ENCODE measurements around the gene MACF1. TPM values are rescaled to one million over a fixed set of nuclear protein-coding genes. Genes with fewer than 3 reads are reported as not detected.

Gene MACF1
- total RNA-seq, 2 experiments from 2014 or later: 353 to 366 TPM

DNA sequence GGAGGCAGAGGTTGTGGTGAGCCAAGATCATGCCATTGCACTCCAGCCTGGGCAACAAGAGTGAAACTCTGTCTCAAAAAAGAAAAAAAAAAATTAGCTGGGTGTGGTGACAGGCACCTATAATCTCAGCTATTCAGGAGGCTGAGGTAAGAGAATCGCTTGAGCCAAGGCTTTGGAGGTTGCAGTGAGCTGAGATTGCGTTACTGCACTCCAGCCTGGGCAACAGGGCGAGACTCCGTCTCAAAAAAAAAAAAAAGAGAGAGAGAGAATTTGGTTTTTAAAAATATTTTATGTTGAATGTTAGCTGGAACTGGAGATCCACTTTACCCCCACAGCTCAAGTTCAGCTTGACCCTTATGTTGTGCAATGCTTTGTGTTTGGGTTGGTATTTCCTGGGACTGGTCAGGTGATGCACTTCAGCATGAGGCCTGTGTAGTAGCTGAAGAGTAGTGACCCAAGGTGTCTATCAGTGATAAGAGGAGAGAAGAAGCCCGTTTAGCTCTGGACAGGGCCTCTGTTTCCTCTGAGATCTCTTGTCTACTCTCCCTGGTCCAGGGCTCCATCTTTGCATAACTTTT is 36.8 kb upstream of the MACF1 start:
- Mint-ChIP-seq H3K36me3 (ENCODE audit: low read depth) (no peaks in the 10 kb centered on the region), H3K9me3 (ENCODE audit: insufficient read depth) (no peaks in the 10 kb centered on the region), H3K4me3 (no peak overlapping the region)

DNA sequence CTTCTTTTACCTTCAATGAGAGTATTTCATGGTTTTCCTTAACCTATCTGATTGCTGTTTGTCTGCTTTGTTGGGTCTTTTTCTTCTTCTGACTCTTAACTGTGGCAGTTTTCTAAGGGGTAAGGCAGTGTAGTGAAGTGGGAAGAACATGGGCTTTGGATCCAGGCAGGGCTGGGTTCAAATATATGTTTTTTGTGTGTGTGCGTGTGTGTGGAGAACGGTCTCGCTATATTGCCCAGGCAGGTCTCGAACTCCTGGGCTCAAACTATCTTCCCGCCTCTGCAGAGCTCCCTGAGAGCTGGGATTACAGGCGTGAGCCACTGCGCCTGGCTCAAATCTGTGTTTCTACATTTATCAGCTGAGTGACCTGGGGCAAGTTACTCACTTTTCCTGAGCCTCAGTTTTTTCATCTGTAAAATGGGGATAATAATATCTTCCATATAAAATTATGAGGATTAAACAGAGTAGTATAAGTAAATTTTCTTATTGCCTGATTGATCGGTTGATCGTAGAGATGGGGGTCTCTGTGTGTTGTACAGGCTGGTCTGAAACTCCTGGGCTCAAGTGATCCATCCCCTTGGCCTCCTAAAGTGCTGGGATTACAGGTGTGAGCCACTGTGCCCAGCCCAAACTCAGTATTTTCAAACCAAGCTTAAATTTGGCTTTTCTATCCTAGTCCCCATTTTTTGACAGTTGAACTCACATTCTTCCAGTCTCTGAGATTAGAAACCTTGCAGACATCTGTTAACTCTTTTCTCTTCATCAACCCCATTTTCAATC is 36.0 kb upstream of the MACF1 start:
- ATAC-seq: no peak
- H3K36me3 Mint-ChIP-seq (ENCODE audit: low read depth): no peaks in the 10 kb centered on the region
- DNase-seq: no peak
- peaks cover 2% of the 10 kb centered on the region for H3K4me1 Mint-ChIP-seq (ENCODE audit: low read depth)
- H3K27me3 Mint-ChIP-seq (ENCODE audit: low read depth): no peaks in the 10 kb centered on the region
- CTCF ChIA-PET: interaction anchor here (0.9 to 3.7 kb wide), 6 partner anchors 15 to 370 kb away, joined by 3 to 12 read pairs (median 6); no protein-coding TSS in a partner anchor
- H3K4me3 Mint-ChIP-seq: no peak overlapping the region
- H3K9me3 Mint-ChIP-seq (ENCODE audit: insufficient read depth): no peaks in the 10 kb centered on the region
- no peak overlapping the region for H3K27ac Mint-ChIP-seq
- POLR2A ChIA-PET: no interaction called here

More for the DNA sequence above, 36.8 kb upstream of the MACF1 start:
- no peak for DNase-seq
- CTCF ChIA-PET: interaction anchor here (0.9 to 3.7 kb wide), 2 partner anchors 16 to 24 kb away, joined by 3 to 12 read pairs; no protein-coding TSS in a partner anchor
- no peak for ATAC-seq
- POLR2A ChIA-PET: interaction anchor here (0.6 kb wide), 1 partner anchor 51 kb away, joined by 3 read pairs; no protein-coding TSS in a partner anchor
- H3K27me3 Mint-ChIP-seq (ENCODE audit: low read depth): no peaks in the 10 kb centered on the region
- peaks cover 2% of the 10 kb centered on the region for H3K4me1 Mint-ChIP-seq (ENCODE audit: low read depth)
- no peak overlapping the region for H3K27ac Mint-ChIP-seq

DNA sequence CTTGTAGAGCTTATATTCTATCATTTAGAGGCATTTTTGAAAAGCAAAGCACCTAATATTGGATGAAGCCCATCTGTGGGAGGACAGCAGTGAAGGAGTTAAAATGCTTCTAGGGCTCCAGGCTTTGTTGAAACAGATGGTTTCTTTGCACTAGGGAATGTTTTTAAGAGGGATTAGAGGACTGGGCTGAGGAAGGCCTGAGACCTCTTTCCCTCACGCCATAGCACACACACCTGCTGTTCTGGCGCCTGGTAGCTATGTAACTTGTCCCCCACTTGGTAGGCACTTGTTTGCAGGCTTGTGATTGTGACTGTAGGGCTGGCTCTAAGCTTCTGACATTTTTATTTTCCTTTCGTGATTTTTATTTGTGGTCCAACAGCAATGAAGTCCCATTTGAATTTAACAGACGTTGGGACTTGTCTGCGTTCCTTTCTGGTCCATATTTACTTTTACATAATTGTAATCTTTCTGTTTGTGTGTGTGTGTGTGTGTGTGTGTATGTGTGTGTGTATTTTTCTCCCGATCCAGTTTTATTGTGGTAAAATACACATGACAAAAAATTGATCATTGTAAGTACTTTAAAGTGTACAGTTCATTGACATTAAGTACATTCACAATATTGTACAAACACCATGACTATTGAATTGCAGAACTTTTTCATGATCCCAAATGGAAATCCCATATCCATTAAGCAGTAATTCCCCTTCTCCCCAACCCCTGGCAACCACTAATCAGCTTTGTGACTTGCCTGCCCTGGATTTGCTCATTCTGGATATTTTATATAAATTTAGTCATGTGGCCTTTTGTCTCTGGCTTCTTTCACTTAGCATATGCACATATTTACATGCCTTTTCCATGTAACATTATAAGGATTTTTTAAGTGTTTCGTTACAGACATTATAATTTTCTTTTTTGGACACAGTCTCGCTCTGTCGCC is 33.5 kb upstream of the MACF1 start:
- CTCF ChIA-PET: interaction anchor here (1.7 to 3.7 kb wide), 3 partner anchors 13 to 88 kb away, joined by 6 to 12 read pairs (median 7); no protein-coding TSS in a partner anchor
- Mint-ChIP-seq H3K4me3 (no peak overlapping the region), H3K9me3 (ENCODE audit: insufficient read depth) (no peaks in the 10 kb centered on the region)

DNA sequence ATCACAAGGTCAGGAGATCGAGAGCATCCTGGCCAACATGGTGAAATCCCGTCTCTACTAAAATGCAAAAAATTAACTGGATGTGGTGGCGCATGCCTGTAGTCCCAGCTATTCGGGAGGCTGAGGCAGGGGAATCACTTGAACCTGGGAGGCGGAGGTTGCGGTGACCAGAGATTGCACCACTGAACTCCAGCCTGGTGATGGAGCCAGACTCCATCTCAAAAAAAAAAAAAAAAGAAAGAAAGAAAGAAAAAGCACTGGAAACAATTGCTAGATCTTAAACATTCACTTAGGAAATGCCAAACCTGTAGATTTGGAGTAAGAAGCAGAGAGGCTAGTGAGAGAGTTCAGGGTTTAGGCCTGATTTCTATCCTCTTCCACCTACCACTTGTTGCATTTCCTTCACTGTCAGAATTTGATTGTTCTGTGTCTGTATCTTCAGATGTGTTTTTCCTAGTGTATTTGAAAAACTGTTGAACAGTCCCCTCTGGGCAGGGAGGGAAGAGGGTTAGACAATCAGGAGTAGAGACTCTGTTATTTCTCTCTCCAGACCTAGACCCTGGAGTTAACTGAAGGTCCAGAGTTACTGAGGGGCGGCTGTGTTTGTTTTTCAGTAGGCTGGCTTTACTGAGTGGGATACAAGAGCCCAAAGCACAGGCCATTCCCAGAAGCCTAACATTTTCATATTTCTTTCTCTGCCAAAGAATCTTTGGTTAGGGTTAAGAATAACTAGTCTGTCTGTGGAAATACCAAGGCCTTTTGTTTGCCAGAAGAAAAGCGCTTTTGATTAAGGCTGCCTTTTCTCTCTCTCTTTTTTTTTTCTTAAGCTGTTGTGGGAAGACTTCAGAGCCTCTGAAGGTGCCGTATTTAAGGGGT is 31.1 kb upstream of the MACF1 start:
- Mint-ChIP-seq H3K36me3 (ENCODE audit: low read depth) (no peaks in the 10 kb centered on the region), H3K4me1 (ENCODE audit: low read depth) (no peaks in the 10 kb centered on the region), H3K9me3 (ENCODE audit: insufficient read depth) (no peaks in the 10 kb centered on the region), H3K27ac (no peak overlapping the region), H3K27me3 (ENCODE audit: low read depth) (no peaks in the 10 kb centered on the region), H3K4me3 (no peak overlapping the region)
- CTCF ChIA-PET: interaction anchor here (0.9 to 2.0 kb wide), 4 partner anchors 10 to 86 kb away, joined by 4 to 8 read pairs (median 6); no protein-coding TSS in a partner anchor
- POLR2A ChIA-PET: interaction anchor here (0.6 kb wide), 1 partner anchor 62 kb away, joined by 3 read pairs; no protein-coding TSS in a partner anchor
- no peak for DNase-seq
- ATAC-seq: no peak

More for the DNA sequence above, 33.5 kb upstream of the MACF1 start:
- no peaks in the 10 kb centered on the region for H3K36me3 Mint-ChIP-seq (ENCODE audit: low read depth)
- H3K4me1 Mint-ChIP-seq (ENCODE audit: low read depth): peaks cover 2% of the 10 kb centered on the region
- H3K27ac Mint-ChIP-seq: no peak overlapping the region
- H3K27me3 Mint-ChIP-seq (ENCODE audit: low read depth): no peaks in the 10 kb centered on the region
- DNase-seq (no peak), ATAC-seq (no peak)
- POLR2A ChIA-PET: no interaction called here

DNA sequence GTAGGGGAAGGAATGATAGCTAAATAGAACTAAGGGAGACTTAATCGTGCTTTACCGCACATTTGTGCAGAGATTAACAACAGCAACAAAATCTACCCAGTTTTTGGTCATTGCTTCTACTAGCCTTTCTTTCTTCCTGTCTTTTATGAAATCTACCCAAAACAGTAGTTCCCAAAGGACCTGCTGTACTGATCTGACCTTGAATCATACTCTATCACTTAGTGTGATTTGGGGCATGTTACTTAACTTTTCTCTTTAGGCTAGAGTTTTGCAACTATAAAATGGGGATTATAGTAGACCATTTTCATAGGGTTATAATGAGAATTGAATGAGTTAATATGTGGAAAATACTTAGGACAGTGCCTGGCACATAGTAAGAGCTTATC is 30.5 kb upstream of the MACF1 start:
- ATAC-seq (no peak), DNase-seq (no peak)
- H3K27me3 Mint-ChIP-seq (ENCODE audit: low read depth): no peaks in the 10 kb centered on the region
- H3K4me1 Mint-ChIP-seq (ENCODE audit: low read depth): no peaks in the 10 kb centered on the region
- no peaks in the 10 kb centered on the region for H3K36me3 Mint-ChIP-seq (ENCODE audit: low read depth)
- H3K27ac Mint-ChIP-seq: no peak overlapping the region
- no peak overlapping the region for H3K4me3 Mint-ChIP-seq
- ChIA-PET POLR2A (interaction anchor here (0.6 kb wide), 1 partner anchor 61 kb away, joined by 3 read pairs; no protein-coding TSS in a partner anchor), CTCF (interaction anchor here (0.9 to 1.5 kb wide), 2 partner anchors 10 to 17 kb away, joined by 4 to 8 read pairs; no protein-coding TSS in a partner anchor)
- no peaks in the 10 kb centered on the region for H3K9me3 Mint-ChIP-seq (ENCODE audit: insufficient read depth)

DNA sequence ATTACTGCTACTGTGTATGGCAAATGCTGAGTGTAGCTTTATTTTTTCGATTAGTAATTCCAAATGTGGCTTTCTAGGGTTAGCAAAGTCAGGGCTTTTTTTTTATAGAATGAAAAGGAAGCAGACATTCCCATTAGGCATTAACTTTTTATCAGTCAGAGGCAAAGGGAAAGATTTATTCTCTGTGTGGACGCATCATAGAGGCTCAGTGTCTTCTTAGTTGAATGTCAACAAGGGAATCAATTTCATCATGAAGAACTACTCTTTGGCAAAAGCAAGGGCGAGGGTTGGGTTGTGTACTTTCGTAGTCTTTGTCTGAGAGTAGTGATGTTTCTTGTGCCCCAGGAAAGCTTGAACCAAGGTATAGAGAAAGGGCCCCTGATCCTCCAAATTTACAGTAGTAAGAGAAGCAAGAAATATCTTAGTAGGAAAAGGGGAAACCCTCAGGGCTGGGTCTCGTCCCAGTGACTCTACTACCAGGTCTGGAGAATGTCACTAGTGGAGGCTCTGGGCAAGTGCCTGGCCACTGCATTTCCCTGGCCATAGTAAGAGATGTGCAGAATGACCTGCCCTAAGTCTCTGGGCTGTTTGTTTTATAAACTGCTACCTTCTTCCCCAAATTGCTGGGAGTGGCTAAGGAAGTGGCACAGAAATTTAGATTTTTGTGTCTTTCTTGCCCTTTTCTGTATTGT is 30.0 kb upstream of the MACF1 start:
- ChIA-PET POLR2A (interaction anchor here (0.6 kb wide), 1 partner anchor 61 kb away, joined by 3 read pairs; no protein-coding TSS in a partner anchor), CTCF (interaction anchor here (0.9 to 1.5 kb wide), 2 partner anchors 9 to 16 kb away, joined by 4 to 8 read pairs; no protein-coding TSS in a partner anchor)
- Mint-ChIP-seq H3K4me1 (ENCODE audit: low read depth) (no peaks in the 10 kb centered on the region), H3K27me3 (ENCODE audit: low read depth) (no peaks in the 10 kb centered on the region), H3K9me3 (ENCODE audit: insufficient read depth) (no peaks in the 10 kb centered on the region), H3K36me3 (ENCODE audit: low read depth) (no peaks in the 10 kb centered on the region), H3K4me3 (no peak overlapping the region), H3K27ac (no peak overlapping the region)
- no peak for DNase-seq
- no peak for ATAC-seq

DNA sequence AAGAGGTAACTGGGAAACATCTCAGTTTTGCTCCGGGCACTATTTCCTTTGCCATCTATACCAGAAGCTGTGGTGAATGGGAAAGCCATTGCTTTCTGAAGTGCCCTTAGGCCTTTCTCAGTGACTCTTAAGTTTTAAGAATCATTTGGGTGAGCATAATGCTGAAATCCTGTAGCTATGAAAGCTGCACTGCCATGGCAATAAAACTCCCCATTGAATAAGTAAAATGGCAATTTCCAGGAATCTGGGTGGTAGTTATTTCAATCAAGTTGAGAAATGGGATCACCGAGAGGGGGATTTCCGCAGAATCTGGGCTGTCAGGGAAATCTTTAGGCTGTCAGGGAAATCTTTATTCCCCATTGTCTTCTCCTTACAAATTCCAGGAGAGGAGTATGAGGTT is 26.8 kb upstream of the MACF1 start:
- Mint-ChIP-seq H3K4me3 (no peak overlapping the region), H3K9me3 (ENCODE audit: insufficient read depth) (no peaks in the 10 kb centered on the region), H3K36me3 (ENCODE audit: low read depth) (no peaks in the 10 kb centered on the region), H3K27ac (no peak overlapping the region), H3K27me3 (ENCODE audit: low read depth) (no peaks in the 10 kb centered on the region), H3K4me1 (ENCODE audit: low read depth) (no peaks in the 10 kb centered on the region)
- CTCF ChIA-PET: interaction anchor here (1.9 to 2.6 kb wide), 3 partner anchors 15 to 233 kb away, joined by 7 to 18 read pairs (median 8); no protein-coding TSS in a partner anchor
- ATAC-seq: no peak
- DNase-seq: no peak
- POLR2A ChIA-PET: no interaction called here

DNA sequence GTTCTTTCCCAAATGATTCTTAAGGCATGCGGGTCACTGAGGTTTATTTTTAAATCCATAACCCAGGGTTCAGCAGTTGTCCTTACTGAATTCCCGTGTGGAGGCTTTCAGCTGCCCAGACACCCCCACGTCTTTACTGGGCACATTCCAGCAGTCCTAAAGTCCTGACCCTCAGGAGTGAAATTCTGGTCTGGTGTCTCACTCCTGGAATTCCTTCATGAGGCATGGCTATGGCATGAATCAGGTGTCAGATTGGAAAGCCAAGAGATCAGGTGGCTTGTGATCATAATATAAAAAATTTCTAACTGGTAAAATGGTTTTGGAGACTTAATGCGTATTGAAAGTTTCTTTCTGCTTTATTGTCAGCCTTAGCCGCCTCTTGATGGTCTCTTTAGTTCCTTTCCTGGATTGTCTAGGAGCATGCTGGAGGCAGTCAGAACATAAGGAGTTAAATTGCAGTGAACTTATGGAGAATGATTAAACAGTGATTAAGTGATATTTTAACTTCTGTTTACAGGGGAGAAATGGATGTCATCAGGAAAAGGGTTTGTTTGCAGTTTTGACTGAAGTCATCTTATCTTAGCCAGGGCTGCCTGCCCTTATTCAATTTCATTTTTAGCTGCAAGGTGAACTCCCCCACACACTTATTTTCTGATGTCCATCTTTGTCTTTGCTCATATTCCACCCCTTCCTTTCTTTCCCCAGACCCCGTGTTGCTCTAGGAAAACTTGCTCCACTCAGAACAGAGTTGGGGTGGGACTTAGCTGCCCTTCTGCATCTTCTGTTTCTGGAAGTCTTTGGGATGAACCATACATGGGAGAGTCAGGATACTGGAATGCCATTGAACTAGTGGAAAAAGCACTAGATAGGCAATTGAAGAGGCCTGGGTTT is 25.7 kb upstream of the MACF1 start:
- ChIA-PET CTCF (interaction anchor here (0.9 to 4.3 kb wide), 5 partner anchors 11 to 232 kb away, joined by 3 to 13 read pairs (median 8); no protein-coding TSS in a partner anchor), POLR2A (no interaction called here)
- ATAC-seq (no peak), DNase-seq (no peak)
- Mint-ChIP-seq H3K4me3 (no peak overlapping the region), H3K27me3 (ENCODE audit: low read depth) (no peaks in the 10 kb centered on the region), H3K4me1 (ENCODE audit: low read depth) (peaks cover 9% of the 10 kb centered on the region), H3K27ac (no peak overlapping the region), H3K9me3 (ENCODE audit: insufficient read depth) (no peaks in the 10 kb centered on the region), H3K36me3 (ENCODE audit: low read depth) (no peaks in the 10 kb centered on the region)

DNA sequence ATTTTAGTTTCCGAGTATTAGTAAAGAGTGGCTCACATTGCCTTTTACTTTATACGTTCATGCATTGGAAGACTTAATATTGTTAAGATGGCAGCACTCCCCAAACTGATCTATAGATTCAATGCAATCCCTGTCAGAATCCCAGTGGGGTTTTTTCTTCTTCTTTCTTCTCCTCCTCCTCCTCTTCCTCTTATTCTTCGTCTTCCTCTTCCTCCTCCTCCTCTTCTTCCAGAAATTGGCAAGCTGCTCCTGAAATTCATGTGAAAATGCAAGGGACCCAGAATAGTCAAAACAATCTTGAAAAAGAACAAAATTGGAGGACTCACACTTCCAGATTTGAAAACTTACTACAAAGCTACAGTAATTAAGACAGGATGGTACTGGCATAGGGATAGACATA is 23.2 kb upstream of the MACF1 start:
- no peak overlapping the region for H3K27ac Mint-ChIP-seq

More for the DNA sequence above, 23.2 kb upstream of the MACF1 start:
- ChIA-PET POLR2A (no interaction called here), CTCF (interaction anchor here (4.3 kb wide), 2 partner anchors 12 to 78 kb away, joined by 13 to 92 read pairs; no protein-coding TSS in a partner anchor)
- Mint-ChIP-seq H3K4me1 (ENCODE audit: low read depth) (peaks cover 34% of the 10 kb centered on the region), H3K9me3 (ENCODE audit: insufficient read depth) (no peaks in the 10 kb centered on the region), H3K4me3 (no peak overlapping the region), H3K36me3 (ENCODE audit: low read depth) (no peaks in the 10 kb centered on the region), H3K27me3 (ENCODE audit: low read depth) (no peaks in the 10 kb centered on the region)
- ATAC-seq (no peak), DNase-seq (no peak)

All from activated CD8-positive, alpha-beta T cell treated with anti-CD3 and anti-CD28 coated beads, Interleukin-2, amount 10 ng/mL, durations not matched to agents 7 days and 5 days (primary cell).